Central memory CD8-positive, alpha-beta T cell (primary cell): ENCODE data around the gene CHD5.

Experiments used
- ATAC-seq: fragments of 150-1000 bp; cut with Tn5 transposase; replicated peaks from 2 replicates; pipeline ENCODE4 v1.10.0; 2022; ENCODE audit warnings: mild to moderate bottlenecking, moderate FRiP score, moderate number of reproducible peaks; ENCODE audit not compliant: poor library complexity, severe bottlenecking; ENCODE audit errors: extremely low read depth
- DNase-seq, 2 donors: peaks; one replicate each; pipeline ENCODE4 v3.0.0; 2021; ENCODE audit warnings: low spot score in 2 of 2
- H3K27ac Mint-ChIP-seq: one replicate; pipeline ENCODE4 v1.8.0; 2022; ENCODE audit warnings: low read depth, mild to moderate bottlenecking, moderate library complexity, mixed read lengths
- H3K27me3 Mint-ChIP-seq: one replicate; pipeline ENCODE4 v1.8.0; 2022; ENCODE audit warnings: mixed read lengths
- H3K36me3 Mint-ChIP-seq: one replicate; pipeline ENCODE4 v1.8.0; 2022; ENCODE audit warnings: mild to moderate bottlenecking, moderate library complexity, mixed read lengths; ENCODE audit not compliant: insufficient read depth
- H3K4me1 Mint-ChIP-seq: one replicate; pipeline ENCODE4 v1.8.0; 2022; ENCODE audit warnings: mixed read lengths
- H3K4me3 Mint-ChIP-seq: one replicate; pipeline ENCODE4 v1.8.0; 2022; ENCODE audit warnings: mild to moderate bottlenecking, moderate library complexity, mixed read lengths
- H3K9me3 Mint-ChIP-seq: one replicate; pipeline ENCODE4 v1.8.0; 2022; ENCODE audit warnings: mixed read lengths

The CHD5 gene

GRCh38 chr1:6197746-6198427, 17.8 kb upstream of the CHD5 start:
- peak overlapping the region; percentile 89 for H3K4me3 Mint-ChIP-seq

GRCh38 chr1:6191968-6192367, 11.8 kb upstream of the CHD5 start:
- Mint-ChIP-seq H3K4me3 (no peak overlapping the region), H3K9me3 (no peaks in the 10 kb centered on the region), H3K36me3 (peaks cover 90% of the 10 kb centered on the region), H3K27me3 (no peaks in the 10 kb centered on the region), H3K4me1 (peaks cover 21% of the 10 kb centered on the region), H3K27ac (no peak overlapping the region)
- no peak for ATAC-seq
- no peak for DNase-seq

More at GRCh38 chr1:6197746-6198427, 17.8 kb upstream of the CHD5 start:
- H3K4me1 Mint-ChIP-seq = peaks cover 53% of the 10 kb centered on the region
- peaks cover 50% of the 10 kb centered on the region for H3K36me3 Mint-ChIP-seq
- H3K27ac Mint-ChIP-seq = peak overlapping the region; percentile 95
- no peaks in the 10 kb centered on the region for H3K27me3 Mint-ChIP-seq
- ATAC-seq (no peak), DNase-seq (no peak)
- no peaks in the 10 kb centered on the region for H3K9me3 Mint-ChIP-seq

DNA sequence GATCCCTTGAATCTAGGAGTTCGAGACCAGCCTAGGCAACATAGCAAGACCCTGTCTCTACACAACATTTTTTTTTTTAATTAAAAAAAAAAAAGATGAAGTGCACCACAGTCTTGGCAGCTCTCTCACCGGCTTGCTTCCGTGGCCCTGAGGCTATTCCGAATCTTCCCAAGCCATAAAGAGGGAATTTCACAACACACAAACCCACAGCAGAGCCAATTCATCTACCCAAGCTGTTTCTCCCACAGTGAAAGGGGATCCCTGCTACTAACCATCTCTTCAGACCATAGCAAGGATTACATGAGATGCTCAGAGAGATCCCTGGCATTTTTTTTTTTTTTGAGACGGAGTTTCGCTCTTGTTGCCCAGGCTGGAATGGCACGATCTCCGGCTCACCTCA, 8.3 kb upstream of the CHD5 start:
- H3K4me1 Mint-ChIP-seq = peaks cover 20% of the 10 kb centered on the region

GRCh38 chr1:6185635-6186382, 5.7 kb upstream of the CHD5 start:
- Mint-ChIP-seq H3K4me3 (no peak overlapping the region), H3K36me3 (peaks cover 43% of the 10 kb centered on the region)
- DNase-seq = no peak

More for the DNA sequence above, 8.3 kb upstream of the CHD5 start:
- Mint-ChIP-seq H3K36me3 (peaks cover 68% of the 10 kb centered on the region), H3K4me3 (no peak overlapping the region), H3K27ac (no peak overlapping the region), H3K9me3 (no peaks in the 10 kb centered on the region), H3K27me3 (no peaks in the 10 kb centered on the region)
- ATAC-seq = no peak
- DNase-seq = no peak

GRCh38 chr1:6185151-6185550, 5.0 kb upstream of the CHD5 start:
- DNase-seq = no peak
- peaks cover 37% of the 10 kb centered on the region for H3K36me3 Mint-ChIP-seq

More at GRCh38 chr1:6185635-6186382, 5.7 kb upstream of the CHD5 start:
- Mint-ChIP-seq H3K27me3 (peaks cover 12% of the 10 kb centered on the region), H3K4me1 (peaks cover 27% of the 10 kb centered on the region), H3K27ac (no peak overlapping the region), H3K9me3 (no peaks in the 10 kb centered on the region)
- ATAC-seq = no peak

GRCh38 chr1:6184083-6184783, 4.1 kb upstream of the CHD5 start:
- Mint-ChIP-seq H3K9me3 (no peaks in the 10 kb centered on the region), H3K27ac (peak overlapping the region; percentile 20), H3K36me3 (peaks cover 28% of the 10 kb centered on the region), H3K4me1 (peaks cover 22% of the 10 kb centered on the region), H3K27me3 (peaks cover 14% of the 10 kb centered on the region), H3K4me3 (no peak overlapping the region)
- ATAC-seq (no peak), DNase-seq (no peak)

More at GRCh38 chr1:6185151-6185550, 5.0 kb upstream of the CHD5 start:
- H3K4me3 Mint-ChIP-seq = no peak overlapping the region
- H3K27me3 Mint-ChIP-seq = peaks cover 14% of the 10 kb centered on the region
- H3K4me1 Mint-ChIP-seq = peaks cover 25% of the 10 kb centered on the region
- ATAC-seq = no peak
- no peaks in the 10 kb centered on the region for H3K9me3 Mint-ChIP-seq
- no peak overlapping the region for H3K27ac Mint-ChIP-seq

DNA sequence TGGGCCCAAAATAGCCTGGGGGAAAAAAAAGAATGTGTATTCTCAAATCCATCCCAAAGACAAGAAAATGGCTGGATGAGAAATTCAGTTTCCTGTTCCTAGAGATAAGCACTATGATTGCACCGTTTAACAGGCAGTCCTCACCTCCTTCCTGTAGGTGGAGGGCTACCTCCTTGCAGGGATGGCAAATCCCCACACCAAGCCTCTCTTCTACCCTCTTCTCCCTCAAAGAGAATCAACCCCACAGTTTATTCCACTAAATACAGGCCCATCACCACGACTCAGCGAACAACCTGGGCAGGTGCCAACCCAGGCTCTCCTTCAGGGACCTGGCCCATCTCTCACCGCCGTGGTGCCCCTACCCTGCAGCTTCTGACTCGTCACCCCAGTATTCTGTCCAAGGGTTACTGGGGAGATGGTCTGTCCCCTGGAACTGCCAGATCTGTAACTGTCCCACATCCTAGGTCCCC, 3.4 kb upstream of the CHD5 start:
- peaks cover 20% of the 10 kb centered on the region for H3K27me3 Mint-ChIP-seq
- peak overlapping the region; percentile 20 for H3K27ac Mint-ChIP-seq
- H3K9me3 Mint-ChIP-seq = no peaks in the 10 kb centered on the region
- no peak for DNase-seq
- no peak overlapping the region for H3K4me3 Mint-ChIP-seq
- ATAC-seq = no peak
- peaks cover 27% of the 10 kb centered on the region for H3K4me1 Mint-ChIP-seq
- H3K36me3 Mint-ChIP-seq = peaks cover 21% of the 10 kb centered on the region

- Mint-ChIP-seq H3K27ac (no peak overlapping the region), H3K9me3 (no peaks in the 10 kb centered on the region), H3K4me1 (peaks cover 27% of the 10 kb centered on the region), H3K27me3 (peaks cover 37% of the 10 kb centered on the region), H3K36me3 (peaks cover 4% of the 10 kb centered on the region), H3K4me3 (peak overlapping the region; percentile 68)
- DNase-seq (no peak), ATAC-seq (no peak)
Observed at GRCh38 chr1:6181347-6181770, 1.2 kb upstream of the CHD5 start.

DNA sequence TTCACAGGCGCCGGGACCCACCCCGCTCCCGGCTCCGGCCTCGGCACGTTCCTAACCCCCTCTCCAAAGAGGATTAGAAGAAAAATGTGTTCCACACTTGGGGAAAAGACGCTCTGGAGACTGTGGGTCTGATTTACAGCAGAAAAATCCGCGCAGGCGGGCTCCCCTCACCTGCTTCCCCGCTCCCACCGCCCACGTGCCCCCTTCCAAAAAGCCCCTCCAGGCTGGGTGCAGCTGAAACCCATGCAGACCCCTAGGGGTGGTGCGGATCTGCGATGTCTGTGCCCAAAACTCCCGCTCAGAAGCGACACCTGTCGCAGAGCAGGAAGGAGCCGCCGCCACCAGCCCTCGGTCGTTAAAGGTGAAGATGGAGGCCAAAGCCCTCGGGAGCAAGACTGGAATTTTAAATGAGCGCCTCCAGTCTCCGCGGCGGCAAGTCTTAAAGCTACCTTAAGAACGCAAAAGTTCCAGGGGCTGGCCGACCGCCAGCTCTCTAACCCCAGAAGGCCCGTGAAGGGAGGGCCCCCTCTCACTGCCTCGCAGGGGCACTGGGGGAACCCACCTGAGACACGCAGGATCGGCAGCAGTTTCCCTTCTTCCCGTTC, 688 bp upstream of the CHD5 start:
- Mint-ChIP-seq H3K27me3 (peaks cover 37% of the 10 kb centered on the region), H3K36me3 (peaks cover 2% of the 10 kb centered on the region), H3K4me3 (peak overlapping the region; percentile 68), H3K9me3 (no peaks in the 10 kb centered on the region), H3K27ac (no peak overlapping the region), H3K4me1 (peaks cover 23% of the 10 kb centered on the region)
- no peak for DNase-seq
- no peak for ATAC-seq

DNA sequence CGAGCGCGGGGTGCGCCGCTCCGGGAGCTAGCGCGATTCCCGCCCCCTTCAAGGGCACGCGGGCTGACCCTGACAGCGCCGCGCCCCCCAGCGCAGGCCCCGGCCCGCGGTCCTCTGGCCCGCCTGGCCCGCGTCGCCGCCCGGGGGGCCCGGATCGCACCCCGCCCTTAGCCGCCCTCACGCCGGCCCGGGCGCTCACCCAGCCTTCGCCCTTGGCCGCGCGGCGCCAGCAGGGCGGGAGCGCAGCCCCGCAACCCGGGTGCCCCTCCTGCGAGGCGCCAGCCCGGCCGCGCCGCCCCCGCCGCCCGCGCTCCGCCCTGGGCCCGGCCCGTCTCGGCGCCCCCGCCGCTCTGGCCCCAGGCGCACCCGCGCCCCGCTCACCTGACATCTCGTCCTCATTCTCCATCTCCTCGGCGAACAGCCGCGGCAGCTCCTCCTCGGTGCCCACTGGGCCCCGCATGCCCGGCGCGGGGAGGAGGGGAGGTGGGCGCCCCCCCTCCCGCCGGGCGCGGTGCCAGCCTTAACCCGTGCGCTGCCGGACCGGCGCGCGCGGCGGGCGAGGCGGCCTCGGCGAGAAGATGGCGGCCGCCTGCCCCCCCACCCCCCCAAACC, 451 bp downstream of the CHD5 start:
- no peak overlapping the region for H3K27ac Mint-ChIP-seq
- H3K27me3 Mint-ChIP-seq = peaks cover 37% of the 10 kb centered on the region
- peaks cover 21% of the 10 kb centered on the region for H3K4me1 Mint-ChIP-seq
- H3K36me3 Mint-ChIP-seq = peaks cover 1% of the 10 kb centered on the region
- H3K9me3 Mint-ChIP-seq = no peaks in the 10 kb centered on the region
- H3K4me3 Mint-ChIP-seq = no peak overlapping the region
- no peak for DNase-seq
- ATAC-seq = no peak

- no peak overlapping the region for H3K27ac Mint-ChIP-seq
Observed at GRCh38 chr1:6178751-6179563, 1.2 kb downstream of the CHD5 start.

More at GRCh38 chr1:6178751-6179563, 1.2 kb downstream of the CHD5 start:
- H3K36me3 Mint-ChIP-seq = peaks cover 1% of the 10 kb centered on the region
- ATAC-seq (no peak), DNase-seq (no peak)
- H3K4me3 Mint-ChIP-seq = peak overlapping the region; percentile 61
- peaks cover 37% of the 10 kb centered on the region for H3K27me3 Mint-ChIP-seq
- peaks cover 21% of the 10 kb centered on the region for H3K4me1 Mint-ChIP-seq
- H3K9me3 Mint-ChIP-seq = no peaks in the 10 kb centered on the region
